Measurements from ENCODE around the gene GATAD2A.
"Not testable (repeated sequence)": the region's sequence is repeated elsewhere in the genome, so short reads cannot be mapped to it uniquely, and the experiment has no call there.

Gene GATAD2A

DNA sequence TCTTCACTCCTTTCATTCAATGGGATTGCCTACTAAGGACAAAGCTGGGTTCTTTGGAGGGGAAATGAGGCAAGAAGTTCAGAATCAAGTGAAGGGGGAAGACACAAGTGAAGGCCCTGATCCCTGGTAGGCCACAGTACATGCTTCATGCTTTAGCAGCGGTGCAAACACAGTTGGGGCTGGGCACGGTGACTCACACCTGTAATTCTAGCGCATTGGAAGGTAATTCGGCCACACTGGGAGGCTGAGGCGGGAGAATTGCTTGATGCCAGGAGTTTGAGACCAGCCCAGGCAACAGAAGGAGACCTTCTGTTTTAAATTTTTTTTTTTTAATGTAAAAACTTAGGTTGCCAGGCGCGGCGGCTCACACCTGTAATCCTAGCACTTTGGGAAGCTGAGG, 23.4 kb upstream of the GATAD2A start:
- Mint-ChIP-seq H3K4me3 (no peak overlapping the region), H3K9me3 (ENCODE audit: low read depth) (no peaks in the 10 kb centered on the region), H3K27me3 (no peaks in the 10 kb centered on the region), H3K27ac (no peak overlapping the region), H3K4me1 (ENCODE audit: low read depth) (peaks cover 10% of the 10 kb centered on the region), H3K36me3 (peaks cover 2% of the 10 kb centered on the region)

DNA sequence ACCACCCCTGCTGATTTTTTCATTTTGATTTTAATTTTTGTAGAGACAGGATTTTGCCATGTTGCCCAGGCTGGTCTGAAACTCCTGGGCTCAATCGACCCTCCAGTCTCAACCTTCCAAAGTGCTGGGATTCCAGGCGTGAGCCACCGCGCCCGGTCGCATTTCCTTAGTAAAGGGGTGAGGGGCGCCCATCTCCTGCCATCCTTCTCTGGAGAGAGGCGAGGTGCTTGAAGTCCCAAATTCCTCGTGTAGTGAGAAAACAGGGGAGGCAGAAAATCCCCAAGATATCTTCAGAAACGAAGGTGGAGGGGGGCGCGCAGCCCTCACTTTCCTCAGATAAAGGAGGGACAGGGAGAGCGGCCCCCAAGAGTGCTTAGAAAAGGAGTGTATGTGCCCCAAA, 21.0 kb upstream of the GATAD2A start:
- H3K27me3 Mint-ChIP-seq: no peaks in the 10 kb centered on the region
- peaks cover 4% of the 10 kb centered on the region for H3K36me3 Mint-ChIP-seq
- peaks cover 33% of the 10 kb centered on the region for H3K4me1 Mint-ChIP-seq (ENCODE audit: low read depth)
- H3K27ac Mint-ChIP-seq: no peak overlapping the region
- no peaks in the 10 kb centered on the region for H3K9me3 Mint-ChIP-seq (ENCODE audit: low read depth)
- peak overlapping the region; percentile 75 for H3K4me3 Mint-ChIP-seq

DNA sequence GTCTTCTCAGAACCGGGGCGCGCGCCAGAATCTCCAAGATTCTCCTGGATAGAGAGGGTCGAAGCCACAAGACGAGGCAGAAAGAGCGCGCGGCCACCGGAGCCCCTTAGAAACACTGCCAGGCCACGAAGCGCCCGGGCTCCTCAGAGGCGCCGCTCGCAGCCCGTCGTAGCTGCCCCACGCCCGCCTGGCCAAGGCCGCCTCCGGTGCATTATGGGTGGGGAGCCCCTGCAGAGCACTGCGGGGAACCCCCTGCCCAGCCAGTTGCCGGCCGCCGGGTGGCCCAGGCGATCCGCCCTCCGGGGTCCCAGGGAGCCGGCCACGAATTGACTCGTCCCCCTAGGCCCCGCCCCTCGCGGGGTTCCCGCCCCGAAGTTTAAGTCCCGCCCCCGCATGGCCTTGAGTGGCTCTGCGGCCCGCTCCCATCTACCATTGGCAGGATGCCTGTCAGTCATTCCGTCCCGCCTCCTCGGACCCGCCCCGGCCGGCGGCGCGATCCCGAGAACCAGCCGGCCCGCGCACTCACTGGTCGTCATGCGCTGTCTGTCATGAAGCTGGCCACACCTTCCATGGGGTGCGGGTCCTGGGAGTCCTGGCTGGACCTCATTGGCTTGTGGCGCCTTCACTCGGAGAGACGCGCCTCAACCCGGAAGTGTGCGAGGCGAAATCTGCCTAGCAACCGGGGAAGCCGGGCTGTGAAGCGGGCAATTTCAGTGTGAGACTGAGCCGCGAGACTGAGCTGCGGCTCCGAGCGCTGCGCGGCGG, 20.2 kb upstream of the GATAD2A start:
- Mint-ChIP-seq H3K4me3 (peak overlapping the region; percentile 86), H3K27me3 (no peaks in the 10 kb centered on the region), H3K27ac (peak overlapping the region; percentile 43), H3K9me3 (ENCODE audit: low read depth) (no peaks in the 10 kb centered on the region), H3K36me3 (peaks cover 4% of the 10 kb centered on the region), H3K4me1 (ENCODE audit: low read depth) (peaks cover 39% of the 10 kb centered on the region)

DNA sequence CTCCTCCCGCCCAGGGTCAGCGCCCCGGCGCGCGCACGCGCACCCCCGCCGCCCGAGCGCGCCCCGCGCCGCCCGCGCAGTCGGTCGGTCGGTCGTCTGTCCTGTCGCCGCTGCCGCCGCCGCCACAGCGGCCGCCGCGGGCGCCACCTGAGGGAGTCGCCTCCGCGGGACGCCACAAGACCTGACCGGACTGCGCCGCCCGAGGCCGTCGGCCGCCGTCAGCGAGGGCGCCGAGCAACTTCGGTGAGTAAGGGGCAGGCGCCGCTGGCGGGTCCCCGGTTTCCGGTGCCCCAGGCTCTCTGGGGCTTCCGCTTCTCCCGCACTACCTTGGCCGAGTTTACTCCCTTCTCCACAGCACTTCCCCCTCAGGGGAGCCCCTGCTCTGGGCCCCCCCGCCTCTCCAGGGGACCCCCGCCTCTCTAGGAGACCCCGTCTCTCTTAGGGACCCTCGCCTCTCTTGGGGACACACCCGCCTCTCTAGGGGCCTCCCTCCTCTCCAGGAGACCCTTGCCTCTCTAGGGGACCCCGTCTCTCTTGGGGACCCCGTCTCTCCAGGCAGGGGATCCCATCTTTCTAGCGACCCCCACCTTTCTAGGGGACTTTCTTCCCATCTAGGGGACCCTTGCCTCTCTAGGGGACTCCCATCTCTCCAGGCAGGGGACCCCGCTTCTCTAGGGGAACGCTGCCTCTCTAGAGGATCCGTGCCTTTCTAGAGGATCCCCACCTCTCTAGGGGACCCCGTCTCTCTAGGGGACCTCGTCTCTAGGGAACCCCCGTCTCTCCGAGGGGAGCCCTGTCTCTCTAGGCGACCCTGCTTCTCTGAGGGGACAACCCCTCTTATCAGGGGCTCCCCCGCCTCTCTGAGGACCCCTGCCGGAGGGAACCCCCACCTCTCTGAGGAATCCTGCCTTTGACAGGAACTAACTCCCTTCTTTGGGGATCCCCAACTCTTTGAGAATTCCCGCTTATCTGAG, 19.3 kb upstream of the GATAD2A start:
- H3K4me1 Mint-ChIP-seq (ENCODE audit: low read depth): peaks cover 48% of the 10 kb centered on the region
- H3K36me3 Mint-ChIP-seq: peaks cover 4% of the 10 kb centered on the region
- no peaks in the 10 kb centered on the region for H3K27me3 Mint-ChIP-seq
- H3K27ac Mint-ChIP-seq: peak overlapping the region; percentile 86
- peak overlapping the region; percentile 92 for H3K4me3 Mint-ChIP-seq
- no peaks in the 10 kb centered on the region for H3K9me3 Mint-ChIP-seq (ENCODE audit: low read depth)

DNA sequence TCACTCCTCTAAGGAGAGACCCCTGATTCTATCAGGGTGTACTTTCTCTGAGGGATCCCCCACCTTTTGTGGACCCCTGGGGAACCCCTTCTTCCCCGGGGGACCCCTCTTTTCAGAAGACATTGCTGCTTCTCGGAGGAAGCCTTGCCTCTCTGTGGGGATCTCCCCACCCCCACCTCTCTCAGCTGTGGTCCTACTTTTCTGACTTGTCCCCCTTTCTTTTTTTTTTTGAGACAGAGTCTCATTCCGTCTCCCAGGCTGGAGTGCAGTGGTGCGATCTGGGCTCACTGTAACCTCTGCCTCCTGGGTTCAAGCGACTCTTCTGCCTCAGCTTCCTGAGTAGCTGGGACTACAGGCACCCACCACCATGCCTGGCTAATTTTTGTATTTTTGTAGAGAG, 18.4 kb upstream of the GATAD2A start:
- Mint-ChIP-seq H3K27me3 (no peaks in the 10 kb centered on the region), H3K9me3 (ENCODE audit: low read depth) (no peaks in the 10 kb centered on the region), H3K36me3 (peaks cover 2% of the 10 kb centered on the region), H3K27ac (peak overlapping the region; percentile 86), H3K4me1 (ENCODE audit: low read depth) (peaks cover 52% of the 10 kb centered on the region), H3K4me3 (peak overlapping the region; percentile 92)

DNA sequence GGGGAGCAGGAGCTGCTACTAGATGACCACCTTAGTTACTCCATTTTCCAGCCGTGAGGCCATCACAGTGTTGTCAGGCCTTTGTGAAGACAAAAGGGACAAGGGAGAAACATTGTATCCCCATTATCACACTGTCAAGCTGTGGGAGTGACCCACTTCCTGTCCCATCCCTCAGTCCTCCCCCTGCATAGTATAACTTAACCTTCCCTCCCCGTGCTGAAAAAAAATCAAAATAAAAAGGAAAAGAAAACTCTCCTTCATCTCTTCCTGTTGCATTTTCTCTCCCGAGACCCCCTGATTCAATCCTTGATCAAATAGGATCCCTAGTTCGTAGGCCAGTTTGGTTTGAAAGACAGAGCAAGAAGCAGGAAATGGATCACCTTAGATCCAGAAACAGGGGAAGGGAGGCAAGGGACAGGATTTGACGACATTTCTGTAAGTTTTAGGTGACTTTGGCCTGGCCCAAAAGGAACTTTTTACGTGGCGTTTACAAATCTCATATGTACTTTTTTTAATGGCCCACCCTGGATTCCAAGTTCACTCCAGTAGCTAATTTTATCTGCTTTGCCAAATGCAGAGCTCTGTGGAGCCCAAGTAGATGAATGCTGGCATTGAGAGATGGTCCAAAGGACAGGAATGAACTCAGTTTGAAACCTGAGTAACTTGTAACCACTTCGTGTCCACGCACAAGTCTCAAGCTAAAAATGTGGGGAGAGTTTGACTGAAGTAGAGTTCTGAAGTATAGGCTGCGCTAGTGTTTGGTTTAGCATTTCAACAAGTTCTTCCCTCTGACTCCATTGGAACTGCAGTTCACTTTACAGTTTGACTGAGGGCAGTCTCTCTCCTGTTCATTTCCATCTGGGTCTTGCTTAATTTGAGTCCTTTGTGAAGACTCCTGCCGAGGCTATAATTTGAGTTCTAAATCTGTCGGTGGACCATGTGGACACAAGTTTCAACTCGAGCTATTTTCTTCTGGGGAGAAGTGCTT, 16.6 kb upstream of the GATAD2A start:
- no peaks in the 10 kb centered on the region for H3K27me3 Mint-ChIP-seq
- peaks cover 58% of the 10 kb centered on the region for H3K4me1 Mint-ChIP-seq (ENCODE audit: low read depth)
- H3K4me3 Mint-ChIP-seq: peak overlapping the region; percentile 92
- no peaks in the 10 kb centered on the region for H3K9me3 Mint-ChIP-seq (ENCODE audit: low read depth)
- peak overlapping the region; percentile 90 for H3K27ac Mint-ChIP-seq
- peaks cover 2% of the 10 kb centered on the region for H3K36me3 Mint-ChIP-seq

DNA sequence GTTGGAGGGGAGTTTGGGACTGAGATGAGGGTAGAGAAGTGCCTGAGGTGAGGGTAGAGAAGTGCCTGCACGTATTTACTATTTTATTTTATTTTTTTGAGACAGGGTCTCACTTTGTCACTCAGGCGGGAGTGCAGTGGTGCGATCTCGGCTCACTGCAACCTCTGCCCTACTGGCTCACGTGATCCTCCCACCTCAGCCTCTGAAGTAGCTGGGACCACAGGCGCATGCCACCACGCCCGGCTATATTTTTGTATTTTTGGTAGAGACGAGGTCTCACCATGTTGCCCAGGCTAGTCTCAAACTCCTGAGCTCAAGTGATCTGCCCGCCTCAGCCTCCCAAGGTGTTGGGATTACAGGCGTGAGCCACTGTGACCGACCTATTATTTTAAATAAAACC, 15.8 kb upstream of the GATAD2A start:
- peak overlapping the region; percentile 90 for H3K27ac Mint-ChIP-seq

DNA sequence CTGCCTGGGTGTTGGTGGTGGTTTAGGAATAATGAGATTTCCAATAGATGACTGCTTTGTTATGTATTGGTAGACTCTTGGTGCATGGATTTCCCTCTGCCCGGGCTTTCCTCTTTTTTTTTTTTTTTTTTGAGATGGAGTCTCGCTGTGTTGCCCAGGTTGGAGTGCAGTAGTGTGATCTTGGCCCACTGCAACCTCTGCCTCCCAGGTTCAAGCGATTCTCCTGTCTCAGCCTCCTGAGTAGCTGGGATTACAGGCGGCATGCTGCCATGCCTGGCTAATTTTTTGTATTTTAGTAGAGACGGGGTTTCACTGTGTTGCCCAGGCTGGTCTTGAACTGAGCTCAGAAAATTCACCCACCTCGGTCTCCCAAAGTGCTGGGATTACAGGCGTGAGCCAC, 11.1 kb upstream of the GATAD2A start:
- H3K9me3 Mint-ChIP-seq (ENCODE audit: low read depth); H3K4me3 Mint-ChIP-seq; H3K27me3 Mint-ChIP-seq; H3K36me3 Mint-ChIP-seq; H3K27ac Mint-ChIP-seq: not testable (repeated sequence)
- H3K4me1 Mint-ChIP-seq (ENCODE audit: low read depth): peaks cover 48% of the 10 kb centered on the region

More for the DNA sequence above, 15.8 kb upstream of the GATAD2A start:
- Mint-ChIP-seq H3K4me1 (ENCODE audit: low read depth) (peaks cover 66% of the 10 kb centered on the region), H3K4me3 (peak overlapping the region; percentile 92)
- not testable (repeated sequence) for H3K36me3 Mint-ChIP-seq; H3K9me3 Mint-ChIP-seq (ENCODE audit: low read depth); H3K27me3 Mint-ChIP-seq

DNA sequence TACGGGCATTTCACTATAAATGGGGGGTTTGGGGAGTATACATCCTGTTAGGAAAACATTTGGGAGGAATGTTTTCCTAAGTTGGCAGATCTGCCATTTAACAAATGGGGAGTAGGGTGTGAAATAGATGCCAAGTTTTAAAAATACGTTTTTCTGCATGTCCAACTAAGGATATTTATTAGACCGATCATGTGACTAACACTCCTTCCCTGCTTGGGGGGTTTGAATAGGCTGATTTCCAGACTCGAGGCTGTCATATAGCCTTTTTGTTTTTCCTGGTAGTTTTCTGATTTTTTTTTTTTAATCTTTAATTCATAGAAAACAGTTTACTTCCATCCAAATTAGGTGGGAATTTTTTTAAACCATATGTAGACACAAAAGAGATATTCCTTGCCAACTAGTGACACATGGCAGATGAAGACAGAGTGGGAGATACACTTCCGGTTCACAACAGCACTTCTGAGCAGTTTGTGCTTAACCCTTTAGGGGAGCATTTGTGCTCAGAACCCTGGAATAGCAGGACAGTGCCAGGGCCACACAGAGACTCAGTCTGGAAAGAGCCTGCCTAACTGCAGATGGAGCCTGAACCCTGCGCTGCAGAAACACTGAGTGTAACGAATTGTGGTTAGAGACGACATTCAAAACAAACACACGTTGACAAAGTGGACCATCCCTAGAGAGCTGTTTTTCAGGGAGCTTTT, 5.6 kb upstream of the GATAD2A start:
- Mint-ChIP-seq H3K4me3 (no peak overlapping the region), H3K27ac (peak overlapping the region; percentile 47), H3K4me1 (ENCODE audit: low read depth) (peaks cover 37% of the 10 kb centered on the region), H3K9me3 (ENCODE audit: low read depth) (no peaks in the 10 kb centered on the region), H3K27me3 (no peaks in the 10 kb centered on the region), H3K36me3 (no peaks in the 10 kb centered on the region)

DNA sequence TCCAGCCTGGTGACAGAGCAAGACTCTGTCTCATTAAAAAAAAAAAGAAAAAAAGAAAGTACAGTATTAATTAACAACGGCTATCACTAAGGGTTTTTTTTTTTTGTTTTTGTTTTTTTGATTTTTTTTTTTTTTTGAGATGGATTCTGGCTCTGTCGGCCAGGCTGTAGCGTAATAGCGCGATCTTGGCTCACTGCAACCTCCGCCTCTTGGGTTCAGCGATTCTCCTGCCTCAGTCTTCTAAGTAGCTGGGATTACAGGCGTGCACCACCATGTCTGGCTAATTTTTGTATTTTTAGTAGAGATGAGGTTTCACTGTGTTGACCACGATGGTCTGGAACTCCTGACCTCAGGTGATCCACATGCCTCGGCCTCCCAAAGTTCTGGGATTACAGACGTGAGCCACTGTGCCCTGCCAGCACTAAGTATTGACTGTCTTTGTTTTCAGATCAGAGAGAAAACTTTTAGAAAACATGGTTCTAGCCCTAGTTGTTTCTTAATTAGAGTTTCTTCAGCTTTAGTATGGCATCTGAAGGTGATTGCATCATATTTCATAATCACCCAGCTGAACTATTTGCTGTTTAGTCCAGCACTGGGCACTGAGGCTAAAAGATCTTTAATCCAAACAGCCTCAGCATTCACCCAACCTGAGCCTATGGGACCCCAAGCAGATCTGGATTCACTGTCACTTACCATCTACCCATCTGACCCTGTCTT, 2.7 kb upstream of the GATAD2A start:
- H3K27me3 Mint-ChIP-seq: no peaks in the 10 kb centered on the region
- no peak overlapping the region for H3K4me3 Mint-ChIP-seq
- peaks cover 46% of the 10 kb centered on the region for H3K4me1 Mint-ChIP-seq (ENCODE audit: low read depth)
- no peaks in the 10 kb centered on the region for H3K9me3 Mint-ChIP-seq (ENCODE audit: low read depth)
- H3K36me3 Mint-ChIP-seq: no peaks in the 10 kb centered on the region
- H3K27ac Mint-ChIP-seq: peak overlapping the region; percentile 43

DNA sequence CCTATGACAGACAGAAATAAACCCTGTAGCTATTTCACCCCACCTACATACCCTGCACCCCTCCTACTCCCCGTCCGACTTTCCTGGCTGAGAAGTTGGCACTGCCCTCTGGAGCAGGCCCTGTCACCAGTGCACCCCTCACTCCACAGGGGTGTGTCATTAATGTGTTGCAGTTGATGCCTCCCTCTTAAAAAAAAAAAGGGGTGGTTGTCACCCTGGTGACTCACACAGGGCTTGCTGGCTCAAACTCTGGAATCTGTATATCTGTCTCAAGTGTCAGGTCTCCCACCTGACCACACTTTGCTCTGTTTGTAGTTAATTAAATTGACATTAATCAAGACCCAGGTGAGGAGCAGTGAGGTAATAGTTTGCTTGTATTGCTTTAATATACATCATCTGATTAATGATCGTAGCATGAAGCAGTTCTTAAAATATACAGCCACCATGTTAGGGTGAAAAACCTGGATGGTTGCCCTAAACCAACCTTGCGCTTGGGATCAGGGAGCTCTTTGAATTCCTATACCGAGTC, 2.0 kb upstream of the GATAD2A start:
- peak overlapping the region; percentile 43 for H3K27ac Mint-ChIP-seq
- H3K4me1 Mint-ChIP-seq (ENCODE audit: low read depth): peaks cover 52% of the 10 kb centered on the region
- peak overlapping the region; percentile 45 for H3K4me3 Mint-ChIP-seq
- H3K27me3 Mint-ChIP-seq: no peaks in the 10 kb centered on the region
- H3K9me3 Mint-ChIP-seq (ENCODE audit: low read depth): no peaks in the 10 kb centered on the region
- H3K36me3 Mint-ChIP-seq: no peaks in the 10 kb centered on the region

DNA sequence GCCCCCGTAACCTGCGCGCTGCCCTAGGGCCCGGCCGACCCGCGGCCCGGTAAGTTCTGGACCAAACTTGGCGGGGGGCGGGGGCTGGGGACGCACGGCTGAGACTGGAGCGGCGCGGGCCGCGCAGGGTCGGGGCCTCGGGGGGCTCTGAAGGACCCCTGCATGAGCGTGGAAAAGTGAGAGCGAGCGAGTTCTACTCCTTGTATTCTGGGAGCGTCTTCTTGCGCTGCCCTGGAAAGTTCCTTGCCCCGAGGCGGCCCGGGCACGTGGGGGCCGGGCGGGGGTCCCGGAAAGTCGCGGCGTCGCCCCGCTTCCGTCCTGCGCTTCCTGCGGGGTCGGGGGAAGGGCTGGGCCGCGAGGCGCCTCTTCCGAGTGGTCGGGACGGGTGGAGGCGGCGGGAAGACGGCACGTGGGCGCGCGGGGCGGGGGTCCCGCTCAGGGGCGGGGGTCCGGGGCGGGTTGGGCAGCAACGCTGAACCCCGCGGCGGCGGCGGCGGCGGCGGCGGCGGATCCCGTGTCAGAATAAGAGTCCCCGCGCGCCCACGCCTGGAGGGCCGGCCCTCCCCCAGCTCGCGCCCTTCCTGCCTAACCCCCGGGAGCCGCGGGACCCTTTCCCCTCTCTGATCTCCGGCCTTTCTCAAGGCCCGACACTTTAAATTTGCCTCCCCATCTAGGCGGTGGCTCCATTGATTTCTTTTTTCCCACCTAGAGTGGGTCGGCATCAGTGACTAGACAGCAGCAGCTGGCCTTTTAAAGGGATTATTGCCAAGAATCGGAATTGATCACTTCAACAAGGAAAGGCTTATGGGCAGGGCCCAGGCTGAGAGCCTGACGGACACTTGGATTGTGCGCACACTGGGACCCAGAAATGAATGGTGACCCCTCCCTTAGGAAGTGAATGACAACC, 749 bp downstream of the GATAD2A start:
- Mint-ChIP-seq H3K27me3 (no peaks in the 10 kb centered on the region), H3K27ac (peak overlapping the region; percentile 93), H3K4me3 (peak overlapping the region; percentile 94), H3K36me3 (no peaks in the 10 kb centered on the region), H3K4me1 (ENCODE audit: low read depth) (peaks cover 71% of the 10 kb centered on the region), H3K9me3 (ENCODE audit: low read depth) (no peaks in the 10 kb centered on the region)

Measured in activated naive CD8-positive, alpha-beta T cell (primary cell).